ENCODE results near the gene SLC37A1.

The SLC37A1 gene

GRCh38 chr21:42597487-42598158 is 84.0 kb downstream of the SLC37A1 start:
- no peak for DNase-seq

GRCh38 chr21:42598159-42598735 is 84.6 kb downstream of the SLC37A1 start:
- no peak for DNase-seq

- no peak for DNase-seq
Measured at GRCh38 chr21:42599486-42599885, 85.8 kb downstream of the SLC37A1 start.

- no peak for DNase-seq
Measured at GRCh38 chr21:42599962-42600361, 86.3 kb downstream of the SLC37A1 start.

- no peak for DNase-seq
Measured at GRCh38 chr21:42601656-42602055, 88.0 kb downstream of the SLC37A1 start.

GRCh38 chr21:42607102-42607501 is 93.5 kb downstream of the SLC37A1 start:
- DNase-seq = no peak

GRCh38 chr21:42607525-42608102 is 94.0 kb downstream of the SLC37A1 start:
- no peak for DNase-seq

GRCh38 chr21:42608446-42608845 is 94.8 kb downstream of the SLC37A1 start:
- no peak for DNase-seq

- peak; percentile 72 for DNase-seq
Measured at GRCh38 chr21:42609811-42610210, 96.2 kb downstream of the SLC37A1 start.

GRCh38 chr21:42611852-42612251 is 98.2 kb downstream of the SLC37A1 start:
- no peak for DNase-seq

- no peak for DNase-seq
Measured at GRCh38 chr21:42612390-42612789, 98.7 kb downstream of the SLC37A1 start.

- DNase-seq = no peak
Measured at GRCh38 chr21:42613756-42614155, 100.1 kb downstream of the SLC37A1 start.

GRCh38 chr21:42614396-42614795 is 100.7 kb downstream of the SLC37A1 start:
- DNase-seq = peak; percentile 60

- DNase-seq = peak; percentile 62
Measured at GRCh38 chr21:42614811-42615351, 101.2 kb downstream of the SLC37A1 start.

- peak; percentile 10 for DNase-seq
Measured at GRCh38 chr21:42615377-42615776, 101.7 kb downstream of the SLC37A1 start.

- DNase-seq = no peak
Measured at GRCh38 chr21:42615924-42616323, 102.3 kb downstream of the SLC37A1 start.

GRCh38 chr21:42616446-42616845 is 102.8 kb downstream of the SLC37A1 start:
- peak; percentile 21 for DNase-seq

GRCh38 chr21:42616941-42617340 is 103.3 kb downstream of the SLC37A1 start:
- no peak for DNase-seq

GRCh38 chr21:42617486-42617885 is 103.8 kb downstream of the SLC37A1 start:
- DNase-seq = no peak

GRCh38 chr21:42618707-42619102 is 105.1 kb downstream of the SLC37A1 start:
- no peak for DNase-seq

- DNase-seq = no peak
Measured at GRCh38 chr21:42619166-42619565, 105.5 kb downstream of the SLC37A1 start.

- DNase-seq = no peak
Measured at GRCh38 chr21:42619841-42620240, 106.2 kb downstream of the SLC37A1 start.

GRCh38 chr21:42621166-42621818 is 107.6 kb downstream of the SLC37A1 start:
- no peak for DNase-seq

- no peak for DNase-seq
Measured at GRCh38 chr21:42621819-42622177, 108.1 kb downstream of the SLC37A1 start.

All from CD4-positive, alpha-beta T cell treated with Interleukin-4 for 4 hours (primary cell).